Smooth muscle cell of the brain vasculature (primary cell): Measurements from ENCODE around the gene ZNF74.

ENCODE experiments used
- DNase-seq: peaks from one replicate; pipeline ENCODE4 v3.0.0-alpha.2; 2012; ENCODE audit warnings: low read depth, low spot score

The ZNF74 gene

DNA sequence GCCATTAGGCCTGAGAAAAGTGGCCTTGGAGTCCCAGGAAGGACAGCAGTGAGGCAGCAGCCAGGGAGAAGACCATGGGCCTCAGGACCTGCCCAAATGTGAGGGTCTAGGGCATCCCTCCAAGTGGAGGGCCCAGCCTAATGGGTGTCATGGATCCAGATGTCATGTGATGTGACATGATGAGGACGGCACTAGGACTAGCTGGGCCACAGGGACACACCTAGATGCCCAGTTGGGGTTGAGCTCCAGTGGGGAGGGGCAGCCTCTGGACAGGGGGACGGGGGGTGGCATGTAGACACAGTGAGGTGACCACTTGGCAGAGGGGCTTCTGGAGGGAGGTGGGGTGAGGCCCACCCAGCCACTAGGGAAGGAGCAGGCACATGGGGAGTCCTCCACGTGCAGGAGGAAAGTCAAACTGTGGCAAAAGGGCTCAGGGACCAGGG lies 38.3 kb downstream of the ZNF74 start:
- no peak for DNase-seq

DNA sequence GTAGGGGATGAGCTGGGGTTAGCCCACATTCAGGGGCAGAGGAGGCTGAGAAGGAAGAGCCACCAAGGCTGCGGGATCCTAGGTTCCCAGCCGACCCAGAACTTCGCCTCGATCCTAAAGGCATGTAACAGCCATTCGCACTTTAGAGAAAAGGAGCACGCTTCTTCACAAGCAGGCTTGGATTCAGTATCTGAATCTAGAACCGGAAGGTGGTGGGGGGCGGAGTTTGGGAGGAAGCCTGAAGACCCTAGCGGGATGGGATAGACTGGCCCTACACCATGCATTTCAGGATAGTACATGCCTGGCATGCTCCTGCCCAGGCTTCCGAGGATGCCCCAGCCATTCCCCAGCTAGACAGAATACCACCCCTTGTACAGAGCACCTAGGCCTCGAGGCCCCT lies 39.2 kb downstream of the ZNF74 start:
- no peak for DNase-seq

DNA sequence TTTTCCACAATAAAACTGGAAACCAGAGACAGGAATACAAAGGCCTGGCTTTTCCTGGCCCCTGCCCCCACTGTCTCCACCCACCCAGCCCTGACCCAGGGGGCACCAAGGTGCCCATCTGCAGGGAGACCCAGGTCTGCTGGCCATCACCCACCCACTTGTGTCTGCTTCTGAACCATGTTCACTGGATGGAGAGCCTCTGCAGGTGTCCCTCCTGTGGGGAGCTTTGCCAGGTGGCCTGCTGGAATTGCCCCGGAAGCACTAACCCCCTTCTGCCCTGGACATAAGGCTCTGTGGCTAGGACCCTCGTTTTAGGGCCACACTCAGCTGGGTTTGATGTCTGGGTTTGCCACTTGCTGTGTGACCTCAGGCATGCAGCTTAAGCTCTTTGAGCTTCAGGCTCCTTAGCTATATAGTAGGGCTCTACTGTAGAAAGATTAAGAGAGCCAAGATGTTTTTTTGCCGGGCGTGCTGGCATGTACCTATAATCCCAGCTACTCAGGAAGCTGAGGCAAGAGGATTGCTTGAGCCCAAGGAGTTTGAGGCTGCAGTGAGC lies 39.8 kb downstream of the ZNF74 start:
- no peak for DNase-seq

DNA sequence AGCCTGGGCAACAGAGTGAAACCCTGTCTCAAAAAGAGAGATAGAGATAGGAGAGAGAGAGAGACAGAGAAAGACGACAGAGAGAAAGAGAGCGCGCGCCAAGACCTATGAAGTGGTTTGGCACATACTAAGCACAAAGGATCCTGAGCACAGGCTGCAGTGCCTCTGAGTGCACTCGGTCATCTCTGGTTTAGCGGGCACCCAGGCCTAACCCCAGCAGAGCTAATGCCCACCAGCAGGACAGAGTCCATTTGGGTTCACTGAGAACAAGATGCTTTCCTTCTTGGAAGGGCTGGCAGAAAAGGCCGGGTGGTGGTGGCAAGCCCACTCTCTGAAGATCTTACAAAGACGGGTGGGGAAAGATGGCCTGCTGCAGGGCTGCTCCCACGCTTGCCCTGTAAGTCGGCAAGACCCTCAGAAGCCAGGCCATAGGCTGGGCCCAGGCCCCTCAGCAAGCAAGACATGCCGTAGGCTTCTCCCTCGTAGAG lies 40.4 kb downstream of the ZNF74 start:
- no peak for DNase-seq

DNA sequence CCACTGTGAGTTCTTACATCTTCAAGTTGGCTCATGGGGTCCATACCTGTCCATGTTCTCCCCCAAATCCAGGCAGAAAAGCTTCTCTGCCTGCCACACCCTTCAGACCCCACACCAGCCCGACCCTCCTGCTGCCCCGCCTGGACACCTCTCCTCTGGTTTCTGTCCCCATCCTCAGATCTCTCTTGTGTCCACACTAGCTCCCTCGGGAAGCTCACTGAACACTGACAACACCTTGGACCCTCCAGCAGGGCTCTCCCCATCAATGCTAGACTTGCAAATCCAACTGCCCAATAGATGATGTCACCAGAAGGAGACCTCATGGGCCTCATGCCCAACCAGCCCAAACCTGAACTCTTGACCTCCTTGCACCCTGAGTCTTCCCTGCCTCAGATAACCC lies 40.8 kb downstream of the ZNF74 start:
- DNase-seq, result no peak

DNA sequence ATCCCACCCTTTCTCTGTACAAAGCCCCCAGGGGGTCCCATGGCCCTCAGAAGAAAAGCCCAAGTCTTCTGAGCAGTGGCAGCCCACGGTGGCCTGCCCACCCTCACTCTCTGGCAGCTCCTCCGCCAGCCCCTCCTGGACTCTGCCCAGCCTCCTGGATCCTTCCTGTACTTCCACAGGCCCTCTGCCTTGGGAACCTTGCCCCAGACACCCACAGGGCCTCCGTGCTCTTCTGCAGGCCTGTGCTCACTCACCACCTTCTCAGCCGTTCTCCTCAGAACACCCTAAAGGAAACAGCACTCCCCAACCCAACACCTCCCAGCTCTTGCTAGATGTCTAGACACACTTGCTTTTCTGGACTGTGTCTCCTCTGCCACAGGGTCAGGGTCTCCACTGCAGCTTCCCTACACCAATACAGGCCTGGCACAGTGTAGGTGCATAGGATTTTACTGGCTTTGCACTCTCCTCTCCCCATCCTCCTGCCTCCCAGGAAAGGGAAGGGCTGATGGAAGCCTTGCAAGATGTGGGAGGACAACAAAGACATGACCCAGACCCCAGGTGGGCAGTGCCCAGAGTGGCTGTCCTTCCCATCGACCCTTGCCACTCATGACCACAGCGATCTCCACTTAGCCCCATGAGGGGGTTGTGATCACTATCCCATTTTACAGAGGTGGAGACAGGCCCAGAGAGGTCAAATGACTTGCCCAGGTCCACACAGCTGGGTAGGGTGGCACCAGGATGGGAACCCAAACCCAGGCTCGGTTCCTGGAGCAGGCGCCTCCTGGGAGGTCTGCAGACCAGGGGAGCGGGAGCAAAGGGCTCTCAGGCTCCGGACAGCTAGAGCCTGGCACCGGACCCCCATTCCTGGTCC lies 41.7 kb downstream of the ZNF74 start:
- no peak for DNase-seq

DNA sequence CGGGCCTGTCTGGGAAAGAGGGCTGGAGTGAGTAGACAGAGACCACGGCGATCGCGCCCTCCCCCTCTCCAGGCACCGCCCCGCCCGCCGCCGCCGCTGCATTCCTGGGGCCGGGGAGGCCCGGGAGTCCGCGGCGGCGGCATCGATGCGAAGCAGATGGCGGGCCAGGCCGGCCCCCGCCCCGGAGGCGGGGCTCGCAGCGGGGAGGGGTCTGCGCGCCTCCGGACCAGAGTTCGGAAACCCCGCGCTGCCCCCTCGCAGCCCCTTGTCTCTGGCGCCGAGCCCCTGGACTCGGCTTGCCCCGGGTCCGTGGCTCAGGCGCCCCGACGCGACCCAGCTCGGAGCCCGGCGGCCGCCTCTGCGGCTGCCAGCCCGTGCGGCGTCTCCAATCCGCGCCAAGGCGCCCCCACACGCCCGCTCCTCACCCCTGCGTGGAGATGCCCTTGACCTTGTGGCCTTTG lies 42.4 kb downstream of the ZNF74 start:
- DNase-seq, result no peak

DNA sequence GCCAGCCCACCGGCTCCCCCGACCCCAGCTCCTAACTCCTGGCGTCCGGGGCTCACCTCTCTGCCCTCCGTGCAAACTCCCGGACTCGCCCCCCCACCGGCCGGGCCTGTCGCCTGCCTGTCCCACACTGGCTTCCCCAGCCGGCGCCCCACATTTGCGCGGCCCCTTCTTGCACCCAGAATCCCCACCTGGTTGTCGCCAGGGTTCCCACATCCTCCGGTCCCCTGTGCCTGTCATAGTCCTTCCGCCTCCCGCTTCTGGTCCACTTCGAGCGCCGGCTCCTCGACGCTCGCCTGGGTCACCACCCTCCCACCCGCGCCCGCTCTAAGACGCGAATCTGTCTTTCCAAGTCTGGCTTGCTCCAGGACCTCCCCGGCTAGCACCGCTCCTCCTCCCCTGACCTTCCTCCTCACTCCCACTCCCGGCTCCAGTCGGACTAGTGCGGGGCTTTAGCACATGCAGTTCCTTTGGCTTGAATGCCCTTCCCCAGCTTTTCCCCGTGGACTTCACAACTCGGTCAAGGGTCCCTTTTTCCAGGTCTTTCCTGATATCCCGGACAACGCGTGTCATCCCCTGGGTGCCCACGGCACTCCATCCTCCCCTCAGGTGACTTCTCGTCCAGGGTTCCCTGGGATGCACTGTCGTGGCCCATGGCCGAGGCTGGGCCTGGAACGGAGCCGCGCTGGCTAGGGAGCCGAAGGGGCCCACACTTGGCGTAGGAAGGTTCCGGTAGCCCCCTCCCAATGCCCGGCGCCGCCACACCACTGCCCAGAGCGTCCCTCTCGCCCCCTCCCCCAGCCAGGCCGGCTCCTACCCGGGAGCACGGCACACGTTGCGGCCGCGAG lies 43.0 kb downstream of the ZNF74 start:
- DNase-seq, result no peak

DNA sequence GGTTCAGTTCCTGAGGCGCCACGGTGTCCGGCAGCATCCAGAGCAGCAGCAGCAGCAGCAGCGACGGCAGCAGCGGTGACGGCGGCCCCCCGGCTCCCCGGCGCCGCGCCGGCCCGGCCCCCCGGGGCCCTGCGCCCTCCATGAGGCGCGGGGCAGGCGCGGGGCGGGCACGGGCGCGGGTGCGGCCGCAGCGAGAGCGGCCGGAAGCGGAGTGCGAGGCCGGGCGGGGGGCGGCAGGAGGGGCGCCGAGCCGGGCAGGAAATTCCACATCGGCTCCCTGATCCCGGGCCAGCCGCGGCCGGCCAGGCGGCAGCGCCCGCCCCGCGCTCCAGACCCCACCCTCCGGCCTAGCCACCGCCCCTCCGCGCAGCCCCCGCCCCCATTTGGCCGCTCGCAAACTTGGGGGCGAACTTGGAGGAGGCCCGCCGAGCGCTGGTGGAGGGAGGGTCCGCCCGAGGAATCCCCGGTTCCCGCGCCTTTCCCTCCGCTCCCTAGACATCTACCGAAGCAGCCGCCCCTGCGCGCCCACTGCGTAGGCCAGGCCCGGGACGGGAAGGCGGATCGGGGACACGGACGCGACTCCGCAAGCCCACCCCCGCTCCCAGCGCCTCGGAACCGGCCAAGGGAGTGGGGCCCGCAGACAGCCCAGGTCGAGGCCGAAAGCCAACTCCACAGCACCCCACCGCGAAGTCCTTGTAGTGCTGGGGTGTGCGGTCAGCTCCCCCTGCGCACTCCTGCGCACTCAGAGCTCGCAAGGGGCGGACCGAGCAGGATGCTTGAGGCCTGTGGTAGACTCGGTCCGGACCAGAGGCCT lies 43.9 kb downstream of the ZNF74 start, which contains the start of gene SCARF2:
TSS of gene SCARF2 (minus strand) at position 213 of the 814 bp plus-strand sequence. CDS start at position 142, 71 bp downstream.
- DNase-seq, result no peak

DNA sequence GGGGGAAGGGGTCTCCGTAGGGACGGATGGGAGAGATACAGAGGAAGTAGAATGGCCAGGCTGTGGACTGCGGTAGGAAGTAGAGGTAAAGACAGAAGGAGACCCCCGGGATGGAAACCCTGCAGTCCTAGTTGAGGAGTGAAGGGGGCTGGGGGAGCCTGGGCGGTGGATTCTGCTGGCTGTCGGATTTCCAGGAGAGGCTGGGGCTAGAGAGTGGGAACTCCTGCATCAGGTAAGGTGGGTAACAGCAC lies 44.4 kb downstream of the ZNF74 start:
- DNase-seq, result no peak

DNA sequence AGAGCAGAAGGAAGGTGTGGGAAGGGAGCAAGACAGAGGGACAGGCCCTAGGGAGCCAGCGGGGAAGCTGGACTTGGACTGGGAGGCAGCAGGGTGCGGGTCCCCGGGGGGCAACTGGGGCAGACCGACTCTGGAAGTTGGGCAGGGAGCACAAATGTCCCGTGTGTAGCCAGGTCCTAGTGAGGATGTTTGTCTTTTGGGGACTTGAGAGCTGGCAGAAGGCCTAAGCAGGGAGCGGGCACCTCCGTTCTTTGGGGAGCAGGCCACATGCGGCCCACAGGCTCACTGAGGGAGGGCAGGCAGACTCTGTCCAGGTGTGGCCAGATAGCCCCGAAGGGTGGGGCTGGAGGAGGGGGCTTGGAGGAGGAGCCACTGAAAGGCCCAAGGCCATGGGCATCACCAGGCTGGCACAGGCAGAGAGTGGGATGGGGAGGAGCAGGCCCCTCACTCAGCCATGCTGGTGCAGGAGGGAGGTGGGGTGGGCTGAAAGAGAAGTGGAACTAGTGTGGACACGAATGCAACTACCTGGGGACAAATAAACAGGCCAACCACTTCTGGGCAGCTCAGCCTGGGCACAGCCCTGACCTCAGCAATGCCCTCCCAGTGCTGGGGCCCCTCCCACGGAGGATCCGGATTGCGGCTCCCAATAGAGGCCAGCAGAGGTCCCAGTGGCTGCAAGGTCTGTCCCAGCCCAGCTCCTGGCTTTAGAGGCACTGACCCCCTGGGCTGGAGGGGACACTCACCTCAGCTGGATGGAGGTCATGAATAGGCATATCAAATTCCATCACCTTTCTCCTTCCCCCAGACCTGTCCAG lies 44.9 kb downstream of the ZNF74 start:
- no peak for DNase-seq

DNA sequence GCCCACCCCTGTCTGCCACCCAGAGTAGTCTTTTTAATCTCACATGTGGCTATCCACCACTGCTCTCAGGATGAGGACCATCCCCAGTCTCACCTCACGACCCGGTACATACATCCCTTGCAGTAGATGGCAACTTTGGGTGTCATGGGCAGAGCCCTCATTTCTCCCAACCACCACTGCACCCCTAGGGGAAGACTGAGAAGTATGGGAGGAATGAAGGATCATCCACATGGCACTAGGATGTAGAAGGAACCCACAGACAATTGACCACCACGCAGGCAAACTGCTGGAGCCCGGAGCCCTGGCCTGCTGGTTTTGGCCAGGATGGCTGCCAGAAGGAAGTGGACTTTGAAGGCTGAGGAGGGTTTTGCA lies 45.6 kb downstream of the ZNF74 start:
- DNase-seq, result no peak

DNA sequence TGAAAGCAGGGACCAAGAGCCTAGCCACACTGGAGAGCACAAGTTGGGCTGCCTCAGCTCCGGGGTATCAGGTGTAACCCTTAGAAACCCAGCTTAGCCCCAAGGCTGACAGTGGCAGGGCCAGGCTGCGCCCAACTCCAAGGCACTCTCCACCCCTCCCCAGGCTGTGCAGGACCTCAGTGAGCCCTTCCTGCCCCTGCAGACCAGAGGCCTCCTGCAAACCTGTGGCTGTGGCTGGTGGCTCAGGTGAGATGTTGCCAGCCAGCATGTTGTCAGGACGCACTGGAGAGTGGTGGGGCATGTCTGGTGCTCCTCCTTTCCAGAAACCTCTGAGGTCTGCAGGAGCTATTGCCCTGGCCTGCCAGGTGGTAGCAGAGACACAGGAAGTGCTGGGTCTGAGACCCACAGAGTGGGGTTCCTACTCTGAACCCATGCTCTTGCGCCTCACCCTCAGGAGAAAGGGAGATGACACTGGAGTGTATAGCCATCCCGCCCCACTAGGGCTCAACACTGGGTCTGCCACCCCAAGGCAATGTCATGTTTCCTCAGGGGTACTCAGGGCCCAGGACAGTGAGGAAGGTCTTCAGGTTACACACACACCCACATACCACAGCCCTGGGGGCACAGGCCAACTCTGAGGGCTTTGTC lies 46.1 kb downstream of the ZNF74 start:
- no peak for DNase-seq

DNA sequence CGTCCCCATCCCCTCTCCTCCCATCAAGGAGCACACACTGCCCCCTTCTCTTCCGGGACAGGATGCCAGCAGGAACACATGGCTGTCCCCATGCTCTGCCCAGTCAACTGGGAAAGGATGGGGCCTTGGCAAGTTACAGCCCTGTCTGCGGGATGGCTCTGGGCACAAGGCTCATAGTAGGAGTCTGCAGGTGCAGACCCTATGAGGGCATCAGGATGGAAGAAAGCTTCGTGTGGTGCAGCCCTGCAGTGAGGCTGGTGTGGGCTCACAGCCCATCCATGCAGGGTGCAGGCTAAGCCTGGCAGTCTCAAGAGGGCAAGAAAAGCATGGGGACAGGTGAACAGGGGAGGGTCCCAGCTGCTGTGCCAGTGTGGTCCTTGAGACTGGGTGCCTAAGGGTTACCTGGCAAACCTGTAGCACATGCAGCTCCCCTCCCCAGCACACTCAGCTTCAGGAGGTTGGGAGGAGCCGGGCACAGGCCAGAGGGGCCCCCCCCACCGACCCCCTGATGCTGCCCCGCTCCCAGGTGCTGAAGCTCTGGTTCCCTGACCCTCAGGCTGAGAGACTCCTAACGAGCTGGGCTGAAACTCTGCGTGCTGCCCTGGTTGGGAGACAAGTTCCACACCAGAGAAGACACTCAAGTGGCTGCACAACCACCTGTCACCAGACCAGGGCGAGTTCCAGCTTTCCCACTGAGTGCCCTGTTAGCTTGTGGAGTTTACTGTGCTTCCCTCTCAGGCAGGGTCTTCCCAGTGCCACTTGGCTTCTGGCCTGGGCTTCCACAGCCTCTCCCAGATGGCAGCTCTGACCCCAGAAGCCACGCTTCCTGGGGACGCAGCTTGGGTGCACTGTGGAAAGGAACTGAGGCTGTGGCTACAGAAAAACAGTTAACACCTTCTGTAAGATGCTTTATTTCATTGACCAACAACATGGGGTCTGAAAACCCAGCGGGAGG lies 47.0 kb downstream of the ZNF74 start:
- no peak for DNase-seq

DNA sequence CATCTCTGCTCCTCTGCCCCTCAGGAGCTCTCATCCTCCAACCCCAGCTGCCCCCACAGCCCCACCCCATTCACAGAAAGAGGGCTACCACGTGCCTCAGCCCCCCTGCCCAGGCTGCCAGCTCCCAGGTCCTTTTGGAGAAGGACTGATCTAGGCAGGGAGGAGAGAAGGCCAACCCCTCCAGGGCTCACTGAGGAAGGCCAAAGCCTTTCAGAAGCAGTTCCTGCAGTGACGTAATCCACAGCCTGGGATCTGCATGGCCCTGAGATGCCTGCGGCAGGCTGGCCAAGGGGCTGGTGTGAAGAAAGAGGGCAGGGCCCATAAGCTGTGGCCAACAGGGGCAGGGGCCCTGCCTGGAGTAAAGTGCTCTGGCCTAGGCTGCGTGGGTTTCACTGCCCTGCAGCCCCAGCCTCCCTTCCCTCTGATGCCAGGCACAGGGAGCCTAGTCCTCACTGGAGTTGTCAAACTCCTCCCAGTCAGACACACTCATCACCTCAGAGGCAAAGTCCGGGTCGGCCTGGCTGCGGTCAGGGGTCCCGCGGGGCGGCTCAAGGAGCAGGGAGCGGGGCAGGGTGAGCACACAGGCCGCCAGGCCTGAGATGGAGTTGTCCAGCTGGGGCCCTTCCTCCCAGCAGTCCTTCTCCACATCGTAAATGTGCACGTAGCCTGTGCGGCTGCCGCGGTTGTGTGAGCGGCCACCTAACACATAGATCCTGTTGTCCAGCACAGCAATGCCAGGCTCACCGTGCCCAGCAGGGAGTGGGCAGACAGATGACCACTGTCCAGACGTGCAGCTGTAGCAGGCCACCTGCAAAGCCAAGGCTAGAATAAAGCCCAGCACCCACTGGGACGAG lies 47.9 kb downstream of the ZNF74 start:
- DNase-seq, result no peak

DNA sequence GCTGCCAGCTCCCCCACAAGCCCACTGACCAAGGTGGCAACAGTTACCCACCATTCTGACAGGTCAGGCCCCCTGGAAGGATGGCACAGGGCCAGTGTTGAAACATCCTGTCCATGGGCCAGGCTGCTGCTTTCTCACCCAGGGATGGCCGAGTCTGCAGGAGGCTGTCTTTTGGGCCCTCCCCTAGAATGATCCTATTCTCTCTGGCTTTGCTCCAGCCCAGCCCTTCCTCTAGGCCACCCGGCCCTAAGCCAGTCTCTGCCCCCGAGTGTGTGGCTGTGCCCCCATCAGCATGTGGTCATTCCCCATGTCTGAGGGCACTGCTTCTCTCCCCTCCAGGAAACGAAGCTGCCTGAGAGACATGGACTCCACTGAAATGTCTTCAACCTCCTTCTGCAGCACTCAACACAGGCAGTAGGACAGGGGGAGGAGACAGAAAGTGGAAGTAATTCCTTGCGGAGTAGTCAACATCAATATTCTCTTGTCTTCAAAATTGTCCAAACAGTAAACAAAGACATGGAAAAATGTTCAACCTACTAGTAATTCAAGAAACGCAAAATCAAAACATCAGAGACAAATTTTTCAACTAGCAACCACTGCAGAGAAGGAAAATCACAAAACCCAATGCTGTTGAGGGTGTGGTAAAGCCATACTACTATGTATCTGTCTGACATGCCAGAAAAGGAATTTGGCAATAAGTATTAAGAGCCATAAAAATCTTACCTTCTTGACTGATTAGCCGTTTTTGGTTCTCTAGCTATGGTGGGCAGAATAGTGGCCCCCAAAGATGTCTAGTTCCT lies 48.7 kb downstream of the ZNF74 start:
- DNase-seq, result no peak

DNA sequence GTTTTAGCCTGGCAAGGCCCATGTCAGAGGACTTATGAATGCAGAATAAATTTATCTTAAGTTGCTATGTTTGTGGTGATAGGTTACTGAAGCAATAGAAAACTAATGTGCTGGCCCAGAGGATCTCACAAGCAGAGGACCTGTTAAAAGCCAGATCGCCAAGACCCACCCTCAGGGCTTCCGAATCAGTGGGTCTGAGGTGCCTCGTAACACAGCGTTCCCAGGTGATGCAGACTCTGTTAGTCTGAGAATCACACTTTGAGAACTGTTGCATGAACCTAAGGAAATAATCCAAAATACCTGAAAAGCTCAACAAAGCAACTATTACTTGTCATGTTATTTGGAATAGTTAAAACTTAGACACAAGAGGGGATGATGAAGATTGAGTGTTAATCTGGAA lies 50.4 kb downstream of the ZNF74 start:
- DNase-seq, result no peak
